ENCODE results near the gene TMEM220.

- TF ChIP-seq POLR2A (IDR thresholded peaks at IDR 0.05) (no peak), CTCF (IDR thresholded peaks at IDR 0.05) (no peak), EP300 (IDR thresholded peaks at IDR 0.05) (no peak)
Measured at GRCh38 chr17:10733666-10734065, 3.8 kb upstream of the TMEM220 start.
